Neuron (in vitro differentiated cells): ENCODE data around the gene C20orf204.
"Not testable (repeated sequence)": the region's sequence is repeated elsewhere in the genome, so short reads cannot be mapped to it uniquely, and the experiment has no call there.

ENCODE experiments used
- H2AFZ ChIP-seq: one replicate; pipeline ENCODE4 v1.6.1; 2013; ENCODE audit warnings: low read depth, mild to moderate bottlenecking, inconsistent platforms, low read length, moderate library complexity
- H3K27me3 ChIP-seq: one replicate; pipeline ENCODE4 v1.6.1; 2013; ENCODE audit warnings: low read length; ENCODE audit not compliant: insufficient read depth
- H3K36me3 ChIP-seq: one replicate; pipeline ENCODE4 v1.6.1; 2013; ENCODE audit warnings: low read length; ENCODE audit not compliant: insufficient read depth
- H3K4me1 ChIP-seq: one replicate; pipeline ENCODE4 v1.6.1; 2013; ENCODE audit warnings: low read length; ENCODE audit not compliant: insufficient read depth
- H3K4me3 ChIP-seq: 2 replicates; pipeline ENCODE4 v1.5.1; 2013; ENCODE audit warnings: mild to moderate bottlenecking, low read length, moderate library complexity
- H3K9me3 ChIP-seq: one replicate; pipeline ENCODE4 v1.6.1; 2013; ENCODE audit warnings: low read length

The C20orf204 gene

GRCh38 chr20:64086801-64087200 is 50.8 kb downstream of the C20orf204 start:
- H2AFZ ChIP-seq = no peak overlapping the region
- peaks cover 38% of the 10 kb centered on the region for H3K4me1 ChIP-seq
- H3K36me3 ChIP-seq = no peaks in the 10 kb centered on the region
- peaks cover 13% of the 10 kb centered on the region for H3K9me3 ChIP-seq
- H3K27me3 ChIP-seq = peaks cover 57% of the 10 kb centered on the region
- no peak overlapping the region for H3K4me3 ChIP-seq

GRCh38 chr20:64087226-64087825 is 51.3 kb downstream of the C20orf204 start:
- not testable (repeated sequence) for H2AFZ ChIP-seq, H3K4me3 ChIP-seq, H3K36me3 ChIP-seq
- H3K9me3 ChIP-seq = peaks cover 13% of the 10 kb centered on the region
- H3K27me3 ChIP-seq = peaks cover 57% of the 10 kb centered on the region
- H3K4me1 ChIP-seq = peaks cover 36% of the 10 kb centered on the region

GRCh38 chr20:64088586-64088985 is 52.6 kb downstream of the C20orf204 start:
- not testable (repeated sequence) for H3K36me3 ChIP-seq, H2AFZ ChIP-seq, H3K4me3 ChIP-seq
- Histone ChIP-seq H3K9me3 (peaks cover 13% of the 10 kb centered on the region), H3K27me3 (peaks cover 51% of the 10 kb centered on the region), H3K4me1 (peaks cover 30% of the 10 kb centered on the region)
